BE2C (cell line): ENCODE results near the gene DGKI.
A peak's percentile ranks its signal among the peaks of the same experiment; 100 is the strongest.

Source experiments
- DNase-seq: peaks from one replicate; pipeline ENCODE4 v3.0.0-alpha.2; 2020
- H3K27me3 ChIP-seq: fragments of 250-450 bp; sonication (Bioruptor Pico); 2 replicates; pipeline ENCODE4 v1.5.1; 2020; ENCODE audit warnings: mild to moderate bottlenecking
- H3K36me3 ChIP-seq: fragments of 250-450 bp; sonication (Bioruptor Pico); 2 replicates; pipeline ENCODE4 v1.5.1; 2020; ENCODE audit warnings: mild to moderate bottlenecking
- H3K4me1 ChIP-seq: fragments of 250-450 bp; sonication (Bioruptor Pico); 2 replicates; pipeline ENCODE4 v1.5.1; 2020
- H3K4me3 ChIP-seq: 2 replicates; pipeline ENCODE4 v1.5.1; 2011; ENCODE audit warnings: low read depth, low read length
- H3K9me3 ChIP-seq: fragments of 250-450 bp; sonication (Bioruptor Pico); 2 replicates; pipeline ENCODE4 v1.5.1; 2020
- CTCF ChIP-seq: IDR thresholded peaks from 2 replicates; pipeline ENCODE4 v1.5.1; 2012; ENCODE audit warnings: mild to moderate bottlenecking, low read depth, low read length

The DGKI gene

GRCh38 chr7:137403353-137403695 is 443.4 kb downstream of the DGKI start:
- Histone ChIP-seq H3K4me3 (no peak overlapping the region), H3K36me3 (no peaks in the 10 kb centered on the region), H3K4me1 (no peaks in the 10 kb centered on the region), H3K27me3 (no peaks in the 10 kb centered on the region), H3K9me3 (no peaks in the 10 kb centered on the region)
- DNase-seq: no peak
- TF ChIP-seq CTCF: no peak

GRCh38 chr7:137402536-137403352 is 444.0 kb downstream of the DGKI start:
- H3K4me1 ChIP-seq: no peaks in the 10 kb centered on the region
- H3K9me3 ChIP-seq: no peaks in the 10 kb centered on the region
- no peak for DNase-seq
- H3K27me3 ChIP-seq: no peaks in the 10 kb centered on the region
- no peaks in the 10 kb centered on the region for H3K36me3 ChIP-seq
- TF ChIP-seq CTCF: no peak
- H3K4me3 ChIP-seq: no peak overlapping the region

GRCh38 chr7:137399827-137400823 is 446.6 kb downstream of the DGKI start:
- TF ChIP-seq CTCF: no peak
- H3K9me3 ChIP-seq: no peaks in the 10 kb centered on the region
- no peak for DNase-seq

GRCh38 chr7:137396051-137396450 is 450.7 kb downstream of the DGKI start:
- Histone ChIP-seq H3K4me1 (no peaks in the 10 kb centered on the region; the same call in 1 of the 2 replicates), H3K4me3 (no peak overlapping the region), H3K9me3 (no peaks in the 10 kb centered on the region), H3K36me3 (no peaks in the 10 kb centered on the region), H3K27me3 (no peaks in the 10 kb centered on the region)
- DNase-seq: no peak
- TF ChIP-seq CTCF: no peak

More at GRCh38 chr7:137399827-137400823, 446.6 kb downstream of the DGKI start:
- H3K27me3 ChIP-seq: no peaks in the 10 kb centered on the region
- H3K4me3 ChIP-seq: no peak overlapping the region
- no peaks in the 10 kb centered on the region for H3K36me3 ChIP-seq
- H3K4me1 ChIP-seq: no peaks in the 10 kb centered on the region; the same call in 1 of the 2 replicates

GRCh38 chr7:137395420-137395819 is 451.4 kb downstream of the DGKI start:
- no peaks in the 10 kb centered on the region for H3K36me3 ChIP-seq

More at GRCh38 chr7:137395420-137395819, 451.4 kb downstream of the DGKI start:
- Histone ChIP-seq H3K4me3 (no peak overlapping the region), H3K27me3 (no peaks in the 10 kb centered on the region), H3K4me1 (no peaks in the 10 kb centered on the region; the same call in 1 of the 2 replicates), H3K9me3 (no peaks in the 10 kb centered on the region)
- TF ChIP-seq CTCF: no peak
- peak; percentile 63 for DNase-seq
